Heart right ventricle (tissue), 16 donors: ENCODE results near the gene AKAP6. TPM values are rescaled to one million over a fixed set of nuclear protein-coding genes. Genes with fewer than 3 reads are reported as not detected.
A peak's percentile ranks its signal among the peaks of the same experiment; 100 is the strongest.

Experiments used
- ATAC-seq, 8 donors: fragments of 200-7000 bp; cut with Tn5 transposase; one replicate each; pipeline ENCODE4 v1.9.1; 2020; ENCODE audit warnings: mild to moderate bottlenecking in 8 of 8, moderate library complexity in 8 of 8, moderate number of reproducible peaks in 1 of 8
- DNase-seq, 2 donors: peaks; one replicate each; pipeline ENCODE4 v3.0.0-alpha.2; 2020
- H3K27ac ChIP-seq, 10 donors: fragments of 200-600 bp; sonication (generic) in 2 of 10; one replicate each; pipeline versions ENCODE4 v1.5.0 to v1.8.0; 2020 to 2022; ENCODE audit warnings: mild to moderate bottlenecking in 3 of 10
- H3K27me3 ChIP-seq, 7 donors: fragments of 200-600 bp; one replicate each; pipeline ENCODE4 v1.8.0; 2021 to 2022; ENCODE audit warnings: mild to moderate bottlenecking in 2 of 7
- H3K36me3 ChIP-seq, 9 donors: fragments of 200-600 bp; sonication (generic) in 1 of 9; one replicate each; pipeline versions ENCODE4 v1.5.0 to v1.8.0; 2020 to 2022; ENCODE audit warnings: mild to moderate bottlenecking in 2 of 9
- H3K4me1 ChIP-seq, 9 donors: fragments of 200-600 bp; sonication (generic) in 1 of 9; one replicate each; pipeline versions ENCODE4 v1.5.0 to v1.8.0; 2020 to 2022; ENCODE audit warnings: mild to moderate bottlenecking in 4 of 9
- H3K4me3 ChIP-seq, 10 donors: fragments of 200-600 bp; sonication (generic) in 2 of 10; one replicate each; pipeline versions ENCODE4 v1.5.0 to v1.8.0; 2020 to 2022; ENCODE audit warnings: mild to moderate bottlenecking in 7 of 10, moderate library complexity in 2 of 10
- H3K9me3 ChIP-seq, 11 donors: fragments of 200-600 bp in 10 of 11; sonication (generic) in 2 of 11; one replicate each; pipeline versions ENCODE4 v1.5.0 to v1.8.0; 2013 to 2022; ENCODE audit warnings: mild to moderate bottlenecking in 2 of 11, control low read depth in 1 of 11, moderate library complexity in 1 of 11
- CTCF ChIP-seq, 9 donors: fragments of 200-600 bp; sonication (generic) in 2 of 9; IDR thresholded peaks; one replicate each; pipeline versions ENCODE4 v1.5.0 to v1.8.0; 2021 to 2022; ENCODE audit warnings: antibody characterized with exemption in 9 of 9, mild to moderate bottlenecking in 5 of 9, moderate library complexity in 1 of 9
- WGBS, 2 donors: extraction: QIAGEN DNeasy Blood & Tissue Kit; methylation state at CpG; one replicate each; pipeline ENCODE4 v1.1.7; 2013; ENCODE audit warnings: inconsistent platforms in 1 of 2; 5-methylcytosine and 5-hydroxymethylcytosine counted together
- intact Hi-C, 10 donors: fragments of 100-400 bp; cut with DNase I; formaldehyde crosslinking; loops; one replicate each; pipeline versions ENCODE4 v1.11.1 to v1.14.2; 2022
- polyA plus RNA-seq, 2 donors: library from polyadenylated mRNA; stranded (reverse); fragments of 200-250 nt; gene quantifications; one replicate each; pipeline ENCODE4 v1.2.3, GENCODE V29; 2013
- total RNA-seq, 10 donors: library from RNA; stranded (reverse); fragmentation: NEBNext Ultra II Directional in 3 of 10; extraction: Animal tissue kit (Norgen Biotek cat#: 25700) in 3 of 10; gene quantifications; one replicate each; pipeline versions ENCODE4 v1.2.1 to v1.2.4, GENCODE V29; 2021 to 2023
- donor health status: Arrhythmogenic right ventricular cardiomyopathy.
- donor health status: ischemic (EF 13 %, LVEDD 7.1; RV severe dilation, severe dysfunction).
- donor health status: healthy with polysubstance abuse.
- donor health status: DM: no; HTN: yes; CAD: no.
- donor health status: DM: no; HTN: no; CAD: no.
- donor health status: ischemic (EF 25% LVEDD 6.9; RV normal size, moderate dysfunction).
- donor health status: ischemic (EF 25% LVEDD 5.7; RV mildly dilated, moderate dysfunction).
- donor health status: healthy.
- donor health status: DM: yes; HTN: yes; CAD: no.
- donor health status: Ischemic cardiomyopathy.
- donor health status: ischemic (EF 35%, LVEDD 5.7; RV mildly dilated, moderate dysfunction).
- donor health status: nonischemic (EF 11% LVEDD 7.7; RV severe dilation, severe dysfunction).
- donor health status: DM: yes; HTN: yes; CAD: no.
- donor health status: PGD.
- donor health status: ischemic (EF 29% LVEDD 5.4; RV normal size, mild dysfunction).
- donor health status: nonischemic (EF 23%, LVEDD 6.1; RV moderate dilation, normal function).

Gene AKAP6
- total and polyA plus RNA-seq, 12 donors = 13.5 to 332 (median 229) TPM

GRCh38 chr14:32559590-32559989 is 230.5 kb downstream of the AKAP6 start:
- Histone ChIP-seq H3K4me3 (no peak overlapping the region), H3K27ac (peak overlapping the region in 6 of 10 donors; percentile 5 to 53 (median 43)), H3K9me3 (no peaks in the 10 kb centered on the region), H3K4me1 (peaks cover 4 to 42% (median 22%) of the 10 kb centered on the region in 9 donors), H3K27me3 (no peaks in the 10 kb centered on the region), H3K36me3 (peaks cover 0 to 4% (median 0%) of the 10 kb centered on the region in 9 donors)
- intact Hi-C loops = loop anchor here in 3 of 10 donors (5.0 to 10.0 kb wide), 4 partner anchors 85 to 485 kb away; partner anchors contain the start of gene ARHGAP5 (in 1 of the 3)
- DNase-seq (no peak), ATAC-seq (peak in 6 of 8 donors; percentile 35 to 60 (median 46))
- WGBS, 2 donors = 22 to 53% methylated on average over 1 of the region's 1 CpG
- TF ChIP-seq CTCF (IDR thresholded peaks at IDR 0.05) = no peak

- 25% methylated on average over 9 of the region's 9 CpGs for WGBS, 2 donors
- Histone ChIP-seq H3K27me3 (no peaks in the 10 kb centered on the region), H3K9me3 (no peaks in the 10 kb centered on the region), H3K4me1 (peaks cover 7 to 49% (median 29%) of the 10 kb centered on the region in 9 donors), H3K4me3 (no peak overlapping the region), H3K36me3 (peaks cover 0 to 4% (median 0%) of the 10 kb centered on the region in 9 donors), H3K27ac (peak overlapping the region in 6 of 10 donors; percentile 5 to 58 (median 47))
- intact Hi-C loops = loop anchor here in 2 of 10 donors (5.0 kb wide), 1 partner anchor 488 kb away; no protein-coding TSS in a partner anchor
- TF ChIP-seq CTCF (IDR thresholded peaks at IDR 0.05) = peak; percentile 30 to 87 (median 81)
- ATAC-seq = peak; percentile 49 to 86 (median 74)
- peak in 1 of 2 donors; percentile 55 for DNase-seq
Observed at GRCh38 chr14:32560209-32560857, 231.2 kb downstream of the AKAP6 start.

GRCh38 chr14:32561520-32561919 is 232.4 kb downstream of the AKAP6 start:
- ATAC-seq (peak in 6 of 8 donors; percentile 38 to 59 (median 50)), DNase-seq (no peak)
- Histone ChIP-seq H3K4me3 (no peak overlapping the region), H3K27me3 (no peaks in the 10 kb centered on the region), H3K36me3 (peaks cover 0 to 4% (median 0%) of the 10 kb centered on the region in 9 donors), H3K9me3 (no peaks in the 10 kb centered on the region), H3K4me1 (peaks cover 7 to 55% (median 39%) of the 10 kb centered on the region in 9 donors), H3K27ac (peak overlapping the region in 9 of 10 donors; percentile 14 to 71 (median 49))
- TF ChIP-seq CTCF (IDR thresholded peaks at IDR 0.05) = no peak
- intact Hi-C loops = loop anchor here in 2 of 10 donors (5.0 kb wide), 1 partner anchor 489 kb away; no protein-coding TSS in a partner anchor
- 12 to 20% methylated on average over 1 of the region's 1 CpG for WGBS, 2 donors

GRCh38 chr14:32564596-32564995 is 235.5 kb downstream of the AKAP6 start:
- Histone ChIP-seq H3K27me3 (no peaks in the 10 kb centered on the region), H3K4me3 (no peak overlapping the region), H3K36me3 (no peaks in the 10 kb centered on the region), H3K9me3 (no peaks in the 10 kb centered on the region), H3K4me1 (peaks cover 7 to 57% (median 35%) of the 10 kb centered on the region in 9 donors), H3K27ac (peak overlapping the region in 8 of 10 donors; percentile 8 to 63 (median 36))
- no peak for TF ChIP-seq CTCF (IDR thresholded peaks at IDR 0.05)
- DNase-seq (no peak), ATAC-seq (peak in 4 of 8 donors; percentile 8 to 41 (median 18))
- intact Hi-C loops = loop anchor here in 2 of 10 donors (5.0 kb wide), 1 partner anchor 492 kb away; no protein-coding TSS in a partner anchor
